Effector memory CD8-positive, alpha-beta T cell (primary cell): ENCODE results near the gene PPP1R1B.

ENCODE experiments used
- ATAC-seq: fragments of 150-1000 bp; cut with Tn5 transposase; replicated peaks from 2 replicates; pipeline ENCODE4 v1.10.0; 2021; ENCODE audit warnings: mild to moderate bottlenecking, moderate library complexity
- DNase-seq, 3 experiments: peaks; one replicate each; pipeline ENCODE4 v3.0.0; 2021
- H3K27ac Mint-ChIP-seq, 2 donors: one replicate each; pipeline ENCODE4 v1.8.0; 2022; ENCODE audit warnings: mild to moderate bottlenecking in 2 of 2, mixed read lengths in 2 of 2, moderate library complexity in 2 of 2
- H3K27me3 Mint-ChIP-seq, 2 donors: one replicate each; pipeline ENCODE4 v1.8.0; 2022; ENCODE audit warnings: mixed read lengths in 2 of 2
- H3K36me3 Mint-ChIP-seq: one replicate; pipeline ENCODE4 v1.8.0; 2022; ENCODE audit warnings: mild to moderate bottlenecking, moderate library complexity, mixed read lengths; ENCODE audit not compliant: insufficient read depth
- H3K4me1 Mint-ChIP-seq, 2 donors: one replicate each; pipeline ENCODE4 v1.8.0; 2022; ENCODE audit warnings: low read depth in 2 of 2, mixed read lengths in 2 of 2
- H3K4me3 Mint-ChIP-seq, 2 donors: one replicate each; pipeline ENCODE4 v1.8.0; 2022; ENCODE audit warnings: mild to moderate bottlenecking in 2 of 2, mixed read lengths in 2 of 2, moderate library complexity in 2 of 2
- H3K9me3 Mint-ChIP-seq, 2 donors: one replicate each; pipeline ENCODE4 v1.8.0; 2022; ENCODE audit warnings: mixed read lengths in 2 of 2

The PPP1R1B gene

GRCh38 chr17:39604911-39605491 is 21.8 kb upstream of the PPP1R1B start:
- Mint-ChIP-seq H3K27ac (no peak overlapping the region), H3K9me3 (no peaks in the 10 kb centered on the region), H3K36me3 (peaks cover 6% of the 10 kb centered on the region), H3K4me1 (peaks cover 12% of the 10 kb centered on the region in 2 donors), H3K4me3 (peak overlapping the region; percentile 17 to 31), H3K27me3 (peaks cover 70 to 96% of the 10 kb centered on the region in 2 donors)
- ATAC-seq: no peak
- DNase-seq: no peak

GRCh38 chr17:39605492-39606433 is 21.0 kb upstream of the PPP1R1B start:
- Mint-ChIP-seq H3K36me3 (peaks cover 2% of the 10 kb centered on the region), H3K9me3 (no peaks in the 10 kb centered on the region), H3K27ac (no peak overlapping the region), H3K4me3 (peak overlapping the region; percentile 48 to 53), H3K27me3 (peaks cover 63 to 89% of the 10 kb centered on the region in 2 donors), H3K4me1 (peaks cover 12% of the 10 kb centered on the region in 2 donors)
- ATAC-seq (peak; percentile 52), DNase-seq (no peak)

- no peak for DNase-seq
- Mint-ChIP-seq H3K4me3 (peak overlapping the region; percentile 42 to 56), H3K9me3 (no peaks in the 10 kb centered on the region), H3K27ac (no peak overlapping the region), H3K4me1 (peaks cover 12% of the 10 kb centered on the region in 2 donors), H3K27me3 (peaks cover 56 to 88% of the 10 kb centered on the region in 2 donors), H3K36me3 (peaks cover 2% of the 10 kb centered on the region)
- ATAC-seq: peak; percentile 11
These were observed 20.2 kb upstream of the PPP1R1B start for GRCh38 chr17:39606434-39607056.

- DNase-seq (no peak), ATAC-seq (no peak)
- no peaks in the 10 kb centered on the region for H3K9me3 Mint-ChIP-seq
- H3K36me3 Mint-ChIP-seq: no peaks in the 10 kb centered on the region
- peaks cover 49 to 84% of the 10 kb centered on the region in 2 donors for H3K27me3 Mint-ChIP-seq
- peaks cover 12% of the 10 kb centered on the region in 2 donors for H3K4me1 Mint-ChIP-seq
- peak overlapping the region; percentile 42 to 56 for H3K4me3 Mint-ChIP-seq
- H3K27ac Mint-ChIP-seq: no peak overlapping the region
These were observed 19.5 kb upstream of the PPP1R1B start for GRCh38 chr17:39607057-39607850.

GRCh38 chr17:39607851-39608130 is 19.0 kb upstream of the PPP1R1B start, which contains the start of gene NEUROD2:
NEUROD2 (minus strand) TSS chr17:39607920; CDS start chr17:39606599, 1,321 bp downstream.
- Mint-ChIP-seq H3K4me3 (peak within 1 kb of the TSS; percentile 42 to 56), H3K27ac (no peak within 1 kb of the TSS), H3K4me1 (peaks cover 12 to 14% of the 10 kb centered on the region in 2 donors), H3K9me3 (no peaks in the 10 kb centered on the region), H3K27me3 (peaks cover 45 to 82% of the 10 kb centered on the region in 2 donors), H3K36me3 (no peaks in the 10 kb centered on the region)
- no peak for DNase-seq
- ATAC-seq: no peak

- DNase-seq (no peak), ATAC-seq (no peak)
- Mint-ChIP-seq H3K36me3 (no peaks in the 10 kb centered on the region), H3K4me1 (peaks cover 10 to 13% of the 10 kb centered on the region in 2 donors), H3K9me3 (no peaks in the 10 kb centered on the region), H3K27ac (no peak overlapping the region), H3K27me3 (peaks cover 45 to 82% of the 10 kb centered on the region in 2 donors), H3K4me3 (no peak overlapping the region)
These were observed 18.4 kb upstream of the PPP1R1B start for GRCh38 chr17:39608142-39608981.

GRCh38 chr17:39609416-39610025 is 17.2 kb upstream of the PPP1R1B start:
- no peaks in the 10 kb centered on the region for H3K36me3 Mint-ChIP-seq
- no peak for ATAC-seq
- H3K4me1 Mint-ChIP-seq: peaks cover 5 to 13% of the 10 kb centered on the region in 2 donors
- H3K9me3 Mint-ChIP-seq: no peaks in the 10 kb centered on the region
- peaks cover 44 to 84% of the 10 kb centered on the region in 2 donors for H3K27me3 Mint-ChIP-seq
- no peak overlapping the region for H3K27ac Mint-ChIP-seq
- DNase-seq: no peak
- no peak overlapping the region for H3K4me3 Mint-ChIP-seq

GRCh38 chr17:39611401-39612112 is 15.2 kb upstream of the PPP1R1B start:
- Mint-ChIP-seq H3K36me3 (no peaks in the 10 kb centered on the region), H3K4me1 (peaks cover 5 to 12% of the 10 kb centered on the region in 2 donors), H3K9me3 (no peaks in the 10 kb centered on the region), H3K27ac (no peak overlapping the region), H3K4me3 (no peak overlapping the region), H3K27me3 (peaks cover 57 to 80% of the 10 kb centered on the region in 2 donors)
- no peak for DNase-seq
- no peak for ATAC-seq

- DNase-seq (no peak), ATAC-seq (no peak)
- H3K36me3 Mint-ChIP-seq: no peaks in the 10 kb centered on the region
- peaks cover 52 to 72% of the 10 kb centered on the region in 2 donors for H3K27me3 Mint-ChIP-seq
- no peaks in the 10 kb centered on the region for H3K9me3 Mint-ChIP-seq
- peaks cover under 1 to 7% of the 10 kb centered on the region in 2 donors for H3K4me1 Mint-ChIP-seq
- H3K27ac Mint-ChIP-seq: no peak overlapping the region
- no peak overlapping the region for H3K4me3 Mint-ChIP-seq
These were observed 14.4 kb upstream of the PPP1R1B start for GRCh38 chr17:39612291-39612894.

GRCh38 chr17:39612935-39613464 is 13.8 kb upstream of the PPP1R1B start:
- H3K27ac Mint-ChIP-seq: peak overlapping the region in 1 of 2 donors; percentile 68
- H3K36me3 Mint-ChIP-seq: no peaks in the 10 kb centered on the region
- H3K4me3 Mint-ChIP-seq: no peak overlapping the region
- peaks cover 50 to 67% of the 10 kb centered on the region in 2 donors for H3K27me3 Mint-ChIP-seq
- peaks cover 0 to 6% of the 10 kb centered on the region in 2 donors for H3K4me1 Mint-ChIP-seq
- H3K9me3 Mint-ChIP-seq: no peaks in the 10 kb centered on the region
- DNase-seq (no peak), ATAC-seq (no peak)

- Mint-ChIP-seq H3K27me3 (peaks cover 35 to 50% of the 10 kb centered on the region in 2 donors), H3K4me3 (no peak overlapping the region), H3K36me3 (no peaks in the 10 kb centered on the region), H3K4me1 (peaks cover 7 to 11% of the 10 kb centered on the region in 2 donors), H3K27ac (peak overlapping the region in 1 of 2 donors; percentile 14), H3K9me3 (no peaks in the 10 kb centered on the region)
- DNase-seq (no peak), ATAC-seq (no peak)
These were observed 12.1 kb upstream of the PPP1R1B start for GRCh38 chr17:39614545-39615157.
